8988T (cell line): ENCODE data around the gene CCDC127.

Experiments
- DNase-seq: peaks from one replicate; pipeline ENCODE4 v3.0.0; 2011

The CCDC127 gene

DNA sequence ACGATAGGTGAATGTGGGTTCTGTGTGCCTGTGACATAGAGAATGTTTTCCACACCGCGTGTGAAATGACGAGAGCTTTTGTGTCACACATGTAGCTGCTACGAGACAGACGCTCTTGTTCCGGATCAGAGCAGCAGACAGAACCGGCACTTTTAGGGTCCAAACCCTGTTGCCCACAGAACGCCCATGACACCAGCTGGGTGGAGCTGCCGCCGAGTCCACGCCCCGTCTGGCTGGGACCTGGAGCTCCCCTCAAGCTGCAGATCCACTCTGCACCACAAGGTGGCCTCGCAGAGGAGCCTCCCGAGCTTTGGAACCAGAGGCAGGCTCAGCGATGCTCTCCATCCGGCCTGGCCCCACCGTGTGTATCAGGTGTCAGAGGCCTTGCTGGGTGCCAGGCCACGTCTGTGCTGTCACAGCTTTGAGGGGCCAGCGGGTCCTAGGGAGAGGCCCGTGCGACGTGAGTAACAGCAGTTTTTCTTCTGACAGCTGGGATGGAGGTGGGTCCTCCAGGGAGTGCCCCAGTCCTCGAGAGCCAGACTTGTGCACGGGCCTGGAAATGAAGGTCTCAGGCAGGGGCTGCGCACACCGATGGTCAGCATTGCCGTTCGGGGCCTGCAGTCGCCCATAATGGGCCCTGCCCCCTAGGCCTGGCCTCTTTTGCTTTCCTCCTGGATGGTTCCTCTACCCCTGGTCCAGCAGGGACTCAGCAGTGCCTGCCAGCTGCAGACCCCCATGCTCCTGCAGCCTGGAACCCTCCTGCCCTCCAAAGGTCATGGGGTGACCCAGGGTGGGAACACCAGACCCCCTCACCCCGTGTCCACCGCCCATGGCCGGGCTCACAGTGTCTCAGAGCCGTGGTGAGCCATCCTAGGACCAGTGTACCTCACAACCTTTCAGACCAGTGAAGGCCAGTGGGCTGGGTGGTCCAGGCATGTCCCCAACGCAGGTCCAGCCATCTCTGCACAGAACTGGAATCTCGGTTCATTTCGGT is 29.2 kb downstream of the CCDC127 start:
- DNase-seq, result peak; percentile 100

DNA sequence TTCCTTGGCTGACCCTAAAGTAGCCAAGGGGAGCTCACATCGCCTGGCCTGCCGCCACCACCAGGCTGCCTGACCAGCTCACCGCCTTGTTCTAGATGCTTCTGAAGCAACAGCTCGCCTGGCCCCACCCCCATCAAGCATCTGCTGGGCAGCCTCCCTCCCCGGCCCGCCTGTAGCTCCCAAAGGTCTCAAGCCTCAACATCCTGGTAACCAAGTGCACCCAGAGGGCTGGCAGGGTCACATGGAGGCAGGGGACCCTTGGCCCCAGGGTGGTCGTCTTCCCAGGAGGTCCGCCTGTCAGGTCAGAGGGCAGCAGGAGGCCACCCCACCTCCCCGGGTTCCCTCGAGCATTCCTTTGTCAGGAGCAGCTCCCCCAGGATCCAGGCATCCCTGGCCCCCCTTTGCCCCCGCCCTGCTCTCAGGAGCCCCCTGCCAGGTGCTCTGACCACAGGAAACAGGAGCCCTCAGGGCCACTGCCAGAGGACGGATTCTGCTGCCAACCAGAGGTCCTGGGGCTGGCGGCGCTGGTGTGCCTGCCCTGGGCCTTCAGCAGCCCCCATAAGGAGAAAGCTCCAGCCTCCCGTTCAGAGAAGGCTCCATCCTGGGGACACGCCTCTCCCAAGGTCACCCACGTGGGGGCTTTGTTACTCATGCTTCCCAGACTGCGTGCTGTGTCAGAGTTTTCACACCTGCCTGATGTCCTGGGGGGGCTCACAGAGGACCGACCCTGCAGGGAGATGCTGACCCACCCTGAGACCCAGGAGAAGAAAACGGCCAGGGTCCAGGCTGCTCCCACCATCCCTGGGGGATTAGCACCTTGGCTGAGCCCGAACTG is 30.1 kb downstream of the CCDC127 start:
- DNase-seq, result peak; percentile 35

DNA sequence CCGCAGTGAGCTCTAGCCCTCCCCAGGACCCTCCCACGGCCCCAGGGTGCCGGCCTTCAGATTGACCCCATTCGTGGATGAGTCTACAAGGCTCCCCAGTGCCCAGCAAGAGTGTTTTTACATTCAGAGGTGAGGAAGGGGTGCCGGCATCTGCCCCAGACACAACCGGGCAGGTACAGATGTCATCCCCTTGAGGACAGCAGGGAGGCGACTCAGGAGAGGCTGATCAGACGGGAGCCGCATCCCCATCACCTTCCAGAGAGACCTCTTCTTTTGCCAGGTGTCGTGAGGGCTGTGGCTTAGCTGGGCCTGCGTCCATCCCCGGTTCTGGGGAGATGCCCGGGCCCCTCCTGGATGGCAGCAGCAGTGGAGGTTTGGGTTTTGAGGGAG is 30.9 kb downstream of the CCDC127 start:
- DNase-seq, result no peak

DNA sequence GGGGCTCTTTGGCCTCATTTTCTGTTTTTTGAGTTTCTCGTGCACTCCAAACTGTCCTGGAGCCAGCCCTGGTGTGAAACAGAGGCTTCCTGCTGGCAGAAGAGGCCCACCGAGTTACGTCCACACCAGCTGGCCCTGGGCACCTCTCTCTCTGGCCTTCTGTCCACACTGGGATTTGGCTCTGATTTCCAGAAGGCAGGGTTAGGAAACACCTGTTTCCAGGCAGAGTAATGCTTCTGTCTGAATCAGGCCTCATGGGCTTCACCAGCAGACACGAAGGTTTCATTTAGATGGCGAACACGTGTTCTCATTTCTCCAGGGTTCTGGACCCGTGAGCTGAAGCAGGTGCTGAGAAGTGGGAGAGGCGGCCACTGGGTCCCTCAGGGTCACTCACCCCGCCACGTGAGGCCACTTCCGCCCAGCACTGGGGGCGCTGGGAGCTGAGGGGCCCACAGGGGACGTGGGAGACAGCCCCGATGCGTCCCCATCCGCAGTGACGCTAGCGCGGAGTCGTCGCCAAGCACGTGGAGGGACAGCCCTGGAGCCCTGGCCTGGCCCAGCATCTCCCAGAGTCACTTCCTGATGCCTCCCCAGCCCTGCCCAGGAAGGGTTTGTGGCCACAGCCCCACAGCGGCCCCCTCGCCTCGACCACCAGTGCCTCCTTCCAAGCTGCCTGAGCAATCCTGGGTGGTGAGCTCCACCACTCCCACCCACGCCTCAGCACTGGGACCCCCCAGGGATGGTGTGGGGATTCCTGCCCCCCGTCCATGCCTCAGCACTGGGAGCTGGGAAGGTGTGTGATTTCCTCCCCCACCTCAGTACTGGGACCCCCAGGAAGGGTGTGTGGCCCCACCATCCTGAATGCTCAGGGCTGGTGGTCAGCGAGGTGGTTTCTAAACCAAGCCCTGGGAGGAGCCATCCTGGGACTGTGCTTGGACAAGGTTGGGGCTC is 31.6 kb downstream of the CCDC127 start:
- no peak for DNase-seq

DNA sequence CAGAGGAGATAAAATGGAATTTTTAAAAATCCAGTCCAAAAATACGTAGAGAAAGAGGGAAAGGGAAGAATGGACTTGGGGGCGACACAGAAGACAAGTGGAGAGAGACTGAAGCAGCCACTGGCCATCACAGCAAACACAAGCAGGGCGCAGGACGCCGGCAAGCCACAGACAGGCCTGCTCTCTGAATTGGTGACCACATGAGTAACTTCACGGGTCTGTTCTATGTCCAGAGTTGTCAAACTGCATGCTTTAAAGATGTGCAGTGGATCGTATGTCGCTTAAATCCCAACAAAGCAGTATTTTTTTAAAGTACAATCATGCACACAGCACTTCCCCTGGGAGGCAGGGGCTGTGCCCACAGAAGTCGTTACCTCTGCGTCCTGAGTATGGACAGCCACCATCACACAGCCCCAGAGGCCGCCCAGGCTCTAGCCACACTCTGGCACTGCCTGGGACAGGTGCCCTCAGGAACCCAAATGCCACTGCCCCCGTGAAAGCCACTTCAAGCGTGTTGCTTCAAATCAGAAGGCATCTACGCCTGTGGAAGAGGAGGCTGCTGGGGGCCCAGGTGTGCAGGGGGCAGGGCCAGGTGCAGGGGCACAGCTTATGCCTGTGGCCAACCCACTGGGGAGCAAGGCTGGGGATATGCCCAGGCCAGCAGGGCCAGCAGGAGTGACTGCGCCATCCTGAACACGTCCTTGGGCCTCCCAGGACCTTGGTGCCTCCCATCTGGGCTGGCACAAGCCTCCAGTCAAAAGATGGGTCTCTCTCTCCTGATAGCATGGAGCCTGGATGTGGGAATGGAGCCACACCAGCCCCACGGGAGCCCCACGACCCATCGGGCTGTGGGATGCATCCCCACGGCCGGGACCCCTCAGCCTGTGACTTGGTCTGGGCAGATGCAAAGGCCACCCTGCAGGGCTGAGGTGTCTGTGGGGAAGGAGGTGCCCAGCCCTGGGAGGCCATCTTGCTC is 32.6 kb downstream of the CCDC127 start:
- no peak for DNase-seq

DNA sequence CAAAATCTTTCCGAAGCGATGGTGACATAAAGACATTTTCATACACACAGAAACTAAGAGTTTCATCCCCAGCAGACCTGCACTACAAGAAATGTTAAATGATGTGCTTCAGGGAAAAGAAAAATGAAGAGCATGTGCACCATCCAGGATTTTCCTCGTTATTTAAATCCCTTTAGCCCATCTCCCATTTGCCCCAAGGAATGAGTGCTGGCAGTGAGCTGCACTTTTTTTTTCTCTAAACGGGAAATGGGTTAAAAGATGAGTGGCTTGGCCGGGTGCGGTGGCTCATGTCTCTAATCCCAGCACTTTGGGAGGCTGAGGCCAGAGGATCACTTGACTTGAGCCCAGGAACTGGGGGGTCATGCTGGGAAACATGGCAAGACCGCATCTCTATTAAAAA is 33.5 kb downstream of the CCDC127 start:
- no peak for DNase-seq

DNA sequence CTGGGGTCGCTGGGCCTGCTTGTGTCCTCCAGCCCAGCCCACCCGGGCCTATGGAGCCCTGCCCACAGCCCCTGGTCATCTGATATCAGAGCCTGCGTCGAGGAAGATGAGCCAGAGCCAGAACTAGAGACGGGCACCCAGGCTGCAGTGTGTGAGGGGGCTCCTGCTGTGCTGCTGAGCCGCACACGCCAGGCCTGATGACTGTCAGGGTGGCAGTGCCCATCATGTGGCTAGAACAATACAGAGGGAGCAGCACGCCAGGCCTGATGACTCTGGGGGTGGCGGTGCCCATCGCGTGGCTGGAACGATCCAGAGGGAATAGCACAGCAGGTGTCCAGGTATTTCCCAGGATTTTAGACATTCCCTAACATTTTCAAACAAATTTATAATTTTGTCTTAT is 35.8 kb downstream of the CCDC127 start:
- no peak for DNase-seq

DNA sequence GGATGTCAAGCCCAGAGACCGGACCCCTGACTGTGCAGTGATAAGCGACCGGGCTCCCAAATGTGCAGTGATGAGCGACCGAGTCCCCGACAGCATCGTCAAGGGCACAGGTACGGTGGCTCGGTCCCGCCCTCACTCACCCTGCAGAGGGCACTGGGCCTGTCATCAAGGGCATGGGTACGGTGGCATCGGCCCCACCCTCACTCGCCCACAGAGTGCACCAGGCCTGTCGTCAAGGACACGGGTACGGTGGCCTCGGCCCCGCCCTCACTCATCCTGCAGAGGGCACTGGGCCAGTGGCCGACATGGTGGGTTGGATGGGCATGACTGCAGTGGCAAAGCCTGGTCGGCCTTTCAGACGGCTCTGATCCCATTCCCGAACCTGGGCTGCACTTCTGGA is 36.4 kb downstream of the CCDC127 start:
- no peak for DNase-seq

DNA sequence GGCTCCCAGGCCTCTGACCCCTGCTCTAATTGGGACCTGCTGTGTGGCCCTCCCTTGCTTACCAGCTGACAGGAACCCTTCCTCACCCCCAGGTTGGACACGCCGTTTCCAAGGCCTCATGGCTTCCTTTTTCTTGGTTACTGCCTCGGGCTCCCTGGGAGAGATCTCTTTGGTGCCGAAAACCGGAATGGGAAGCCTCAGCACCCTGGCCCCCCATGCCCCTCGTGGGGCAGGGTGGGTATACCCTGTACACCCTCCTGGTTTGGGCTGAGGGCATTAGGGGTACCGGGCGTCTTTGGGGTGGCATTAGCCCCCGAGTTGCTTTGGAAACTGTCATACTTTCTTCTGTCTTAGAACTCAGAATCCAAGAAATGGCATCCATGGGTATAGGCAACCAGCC is 36.8 kb downstream of the CCDC127 start:
- no peak for DNase-seq

DNA sequence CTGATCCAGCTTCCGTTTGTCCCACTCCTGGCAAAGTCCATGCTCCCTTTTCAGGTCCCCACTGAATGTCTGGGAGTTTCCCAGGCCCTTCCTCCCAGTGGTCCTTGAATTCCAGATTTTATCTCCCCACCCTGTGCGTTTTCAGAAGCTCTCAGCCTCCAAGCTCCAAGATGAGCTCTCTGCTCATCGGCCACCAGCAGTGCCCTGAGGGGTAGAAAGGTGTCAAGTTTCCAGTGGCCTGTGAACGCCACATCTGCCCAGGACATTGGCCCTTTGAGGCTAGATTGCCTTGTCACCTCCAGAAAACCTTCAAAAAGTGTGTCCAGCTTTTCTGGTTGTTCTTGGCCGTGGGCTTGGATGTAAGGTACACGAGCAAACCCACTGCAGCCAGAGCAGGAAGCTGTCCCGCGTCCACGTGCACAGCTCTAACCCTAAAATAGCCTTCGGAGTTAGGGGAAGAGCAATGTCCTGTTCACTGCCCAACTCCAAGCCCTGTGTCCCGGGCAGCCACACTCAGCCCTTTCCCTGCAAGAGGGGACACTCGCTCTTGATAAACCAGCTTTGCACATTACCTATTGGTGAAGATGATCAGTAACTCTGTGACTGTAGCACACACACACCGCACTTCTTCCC is 37.6 kb downstream of the CCDC127 start:
- no peak for DNase-seq

DNA sequence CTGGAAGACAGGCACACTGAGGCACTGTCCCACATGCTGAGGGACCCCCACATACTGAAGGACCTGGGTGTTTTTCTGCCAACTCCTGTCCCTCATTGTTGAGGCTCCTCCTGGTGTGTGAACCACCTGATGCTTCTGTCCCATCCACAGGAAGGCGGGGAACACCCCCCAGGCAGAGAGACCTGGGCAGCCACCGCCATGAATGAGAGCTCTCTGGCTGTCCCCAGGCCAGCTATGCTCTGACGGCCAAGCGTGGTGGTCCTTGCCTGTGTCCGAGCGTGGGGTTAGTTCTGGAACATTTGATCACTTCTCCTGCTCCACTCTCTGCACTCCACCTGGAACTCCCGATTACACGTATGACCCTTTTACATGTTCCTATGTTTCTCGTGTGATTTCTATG is 38.6 kb downstream of the CCDC127 start:
- no peak for DNase-seq

DNA sequence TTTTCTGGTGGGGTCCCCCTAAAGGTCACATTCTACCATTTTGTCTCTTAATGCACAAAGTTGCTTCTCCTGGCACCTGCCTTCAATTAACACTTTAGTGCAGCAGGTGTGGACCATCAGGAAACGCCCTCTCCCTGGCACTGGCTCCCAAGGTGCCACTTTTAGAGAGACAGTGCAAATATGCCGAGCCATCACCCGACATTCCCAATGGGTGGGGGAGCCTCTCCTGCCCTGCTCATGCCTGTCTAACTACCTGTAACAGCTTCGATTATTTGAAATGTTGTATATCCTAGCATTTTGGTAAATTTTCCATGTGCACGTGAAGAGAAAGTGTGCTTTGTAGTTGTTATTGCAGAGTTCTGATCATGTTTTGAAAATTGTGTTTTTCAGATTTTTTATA is 39.8 kb downstream of the CCDC127 start:
- no peak for DNase-seq

DNA sequence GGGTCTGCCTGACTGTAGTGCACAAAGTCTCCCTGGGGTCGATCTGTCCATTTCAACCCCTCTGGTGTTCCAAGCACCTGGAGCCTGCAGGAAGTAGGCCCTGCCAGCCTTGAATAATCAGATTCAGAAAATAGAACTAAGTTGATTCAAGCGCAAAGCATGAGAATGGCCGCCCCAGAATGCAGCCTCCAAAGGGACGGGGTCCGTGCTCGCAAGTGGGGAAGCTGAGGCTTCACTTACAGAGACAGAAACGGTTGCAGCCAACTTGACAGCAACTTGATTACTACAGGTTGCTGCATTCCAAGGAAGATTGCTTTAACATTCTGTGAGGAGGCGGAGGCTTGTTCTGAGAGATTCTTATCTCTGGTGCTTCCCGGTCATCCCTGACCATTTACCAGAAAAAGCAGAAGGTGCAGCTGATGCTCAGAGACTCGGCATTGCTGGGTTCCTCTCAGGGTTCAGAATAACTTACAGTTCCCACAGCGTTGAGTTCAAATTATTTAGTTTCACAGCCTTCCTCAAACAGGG is 41.6 kb downstream of the CCDC127 start:
- DNase-seq, result no peak

DNA sequence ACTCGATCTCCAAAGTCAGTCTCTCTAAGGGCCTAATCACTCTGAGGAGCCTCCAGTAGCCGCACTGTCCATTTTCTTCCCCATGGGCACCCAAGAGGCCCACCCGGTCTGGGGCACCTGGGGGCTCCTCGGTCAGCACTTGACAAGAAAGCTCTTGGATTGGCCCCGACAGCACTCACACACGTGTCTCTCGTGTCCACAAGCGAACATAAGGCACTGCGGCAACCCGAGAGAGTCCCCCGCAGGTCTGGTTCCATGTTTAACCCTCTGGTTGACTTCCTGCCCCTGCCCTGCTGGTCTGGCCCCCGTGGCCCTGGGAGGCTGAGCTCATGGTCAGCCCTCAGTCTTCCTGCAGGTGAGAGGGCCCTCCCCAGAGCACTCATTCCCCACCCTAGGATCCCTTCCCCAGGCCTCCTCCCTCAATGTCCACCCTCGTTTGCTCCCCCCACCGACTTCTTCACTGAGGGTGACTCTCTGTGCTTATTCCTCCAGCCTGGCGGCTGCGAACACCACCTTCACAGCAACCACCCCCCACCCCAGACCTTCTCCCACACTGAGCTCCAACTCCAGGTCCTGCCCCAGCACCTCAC is 43.0 kb downstream of the CCDC127 start:
- no peak for DNase-seq

DNA sequence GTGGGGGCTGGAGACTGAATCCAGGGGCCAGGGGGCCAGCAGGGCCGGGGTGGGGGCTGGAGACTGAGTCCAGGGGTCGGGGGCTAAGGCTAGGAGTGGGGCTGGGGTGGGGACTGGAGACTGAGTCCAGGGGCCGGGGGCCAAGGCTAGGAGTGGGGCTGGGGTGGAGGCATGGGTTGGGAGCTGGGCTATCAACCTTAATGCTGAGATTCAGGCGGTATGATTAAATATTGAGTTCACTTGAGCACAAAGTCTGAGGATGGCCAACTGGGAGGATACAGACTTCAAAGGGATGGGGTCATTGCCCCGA is 43.7 kb downstream of the CCDC127 start:
- DNase-seq, result no peak

DNA sequence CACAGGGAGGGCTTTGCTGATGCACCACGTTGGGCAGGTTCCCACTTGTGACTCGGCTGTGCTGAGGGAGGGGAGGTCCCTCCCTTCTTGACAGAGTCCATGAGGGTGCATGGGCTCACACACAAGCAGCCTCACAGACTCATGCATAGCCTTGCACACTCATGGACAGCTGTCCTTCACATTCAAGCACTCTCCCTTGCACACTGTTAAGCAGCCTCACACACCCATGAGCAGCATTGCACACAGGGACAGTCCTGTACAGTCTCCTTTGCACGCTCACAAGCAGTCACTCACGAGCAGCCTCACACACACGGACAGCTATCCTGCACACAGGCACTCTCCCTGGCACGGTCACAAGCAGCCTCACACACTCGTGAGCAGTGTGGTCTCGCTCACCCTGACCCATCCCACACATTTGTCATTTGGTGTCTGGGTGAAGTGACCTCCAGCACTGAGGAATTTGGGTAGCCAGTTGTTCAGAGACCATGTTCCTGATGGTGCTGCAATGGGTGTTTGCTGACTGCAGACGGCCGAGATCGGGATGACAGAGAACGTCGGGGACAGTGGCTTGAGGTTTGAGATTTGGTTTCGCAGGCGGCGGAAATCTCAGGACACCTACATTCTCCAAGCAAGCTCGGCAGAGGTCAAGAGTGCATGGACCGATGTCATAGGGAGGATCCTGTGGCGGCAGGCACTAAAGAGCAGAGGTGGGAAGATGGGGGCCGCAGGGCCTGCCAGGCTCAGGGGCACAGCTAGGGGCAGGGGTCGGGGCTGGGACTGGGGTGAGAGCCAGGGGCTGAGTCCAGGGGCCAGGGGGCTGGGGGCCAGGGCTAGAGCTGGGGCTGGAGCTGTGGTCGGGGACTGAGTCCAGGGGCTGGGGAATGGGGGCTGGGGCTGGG is 44.3 kb downstream of the CCDC127 start:
- no peak for DNase-seq

DNA sequence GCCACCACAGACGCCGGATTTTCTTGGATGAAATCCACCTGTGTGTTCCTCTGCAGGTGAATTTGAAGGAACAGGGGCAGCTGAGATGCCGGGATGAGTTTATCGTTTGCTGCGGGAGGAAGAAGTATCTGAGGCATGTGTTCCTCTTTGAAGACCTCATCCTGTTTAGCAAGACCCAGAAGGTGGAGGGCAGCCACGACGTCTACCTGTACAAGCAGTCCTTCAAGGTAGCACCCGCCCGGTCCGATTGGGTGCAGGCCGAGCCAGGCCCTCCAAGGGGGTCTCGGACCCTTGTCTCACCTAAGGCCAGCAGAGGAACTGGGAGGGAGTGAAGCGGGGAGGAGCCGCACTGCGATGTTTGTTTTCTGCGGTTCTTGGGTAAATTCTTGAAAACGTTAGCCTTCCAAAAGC is 45.1 kb downstream of the CCDC127 start:
- no peak for DNase-seq

DNA sequence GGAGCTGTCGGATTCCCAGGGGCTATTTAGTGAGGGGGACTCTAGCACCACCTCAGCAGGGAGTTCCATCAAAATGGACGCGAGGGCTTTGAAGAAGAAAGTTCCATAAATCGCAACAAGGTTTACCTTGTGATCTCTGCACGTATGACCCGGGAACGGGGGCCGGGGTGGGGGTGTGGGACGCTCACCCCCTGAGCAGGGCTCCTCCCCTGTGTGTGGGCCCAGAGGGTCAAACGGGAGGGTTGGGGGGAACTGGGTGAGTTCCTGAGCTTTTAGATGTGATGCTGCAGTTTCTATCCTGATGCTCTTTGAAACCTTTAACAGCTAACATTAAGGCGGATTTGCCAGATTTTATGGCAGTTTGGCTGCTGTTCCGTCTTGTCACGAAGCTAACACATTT is 45.5 kb downstream of the CCDC127 start:
- DNase-seq, result peak; percentile 13

DNA sequence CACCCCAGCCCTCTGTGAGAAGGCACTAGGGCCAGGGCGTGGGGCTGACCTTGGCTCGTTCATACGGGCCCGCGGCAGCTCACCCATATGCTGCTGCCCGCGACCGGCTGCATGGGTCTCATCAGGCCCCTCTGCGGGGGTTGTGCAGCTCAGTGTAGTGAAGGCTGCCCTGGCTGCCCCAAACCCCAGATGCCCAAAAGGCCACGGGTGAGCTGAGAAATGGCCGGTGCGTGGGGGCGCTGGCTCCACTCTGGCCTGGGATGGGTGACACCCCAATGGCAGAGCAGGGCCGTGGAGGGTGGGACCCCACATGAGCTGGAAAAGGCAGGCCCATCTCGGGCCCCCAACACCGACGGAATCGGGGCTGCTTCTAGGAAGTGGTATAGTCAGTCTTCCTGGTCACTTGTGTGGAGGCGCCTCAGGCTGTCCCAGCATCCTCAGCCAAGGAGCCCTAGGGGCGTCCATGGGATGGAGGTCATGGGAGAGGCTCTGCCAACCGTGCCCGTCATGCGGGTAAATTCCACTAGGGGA is 46.1 kb downstream of the CCDC127 start:
- DNase-seq, result peak; percentile 49
